Activated CD4-positive, alpha-beta memory T cell treated with anti-CD3 and anti-CD28 coated beads for 36 hours (primary cell): ENCODE results near the gene LSM7. TPM values are rescaled to one million over a fixed set of nuclear protein-coding genes. Genes with fewer than 3 reads are reported as not detected.

Source experiments
- CTCF ChIA-PET: fragments of 350-600 bp; sonication (Branson Sonifier 250); formaldehyde crosslinking; loops from one replicate; lab custom pipeline; 2021; ENCODE audit warnings: antibody characterized with exemption, inconsistent platforms; lab: Charles Lee
- POLR2A ChIA-PET: fragments of 350-600 bp; sonication (Branson Sonifier 250); formaldehyde crosslinking; loops from one replicate; lab custom pipeline; 2021; ENCODE audit warnings: antibody characterized with exemption; lab: Charles Lee
- DNase-seq: peaks from one replicate; pipeline ENCODE4 v3.0.0-alpha.2; 2020
- H3K27ac Mint-ChIP-seq: one replicate; pipeline ENCODE4 v1.8.0; 2021; ENCODE audit warnings: mixed read lengths
- H3K27me3 Mint-ChIP-seq: one replicate; pipeline ENCODE4 v1.8.0; 2021; ENCODE audit warnings: mixed read lengths
- H3K36me3 Mint-ChIP-seq: one replicate; pipeline ENCODE4 v1.8.0; 2021; ENCODE audit warnings: mixed read lengths
- H3K4me1 Mint-ChIP-seq: one replicate; pipeline ENCODE4 v1.8.0; 2021; ENCODE audit warnings: low read depth, mixed read lengths
- H3K4me3 Mint-ChIP-seq: one replicate; pipeline ENCODE4 v1.8.0; 2021; ENCODE audit warnings: mild to moderate bottlenecking, mixed read lengths
- H3K9me3 Mint-ChIP-seq: one replicate; pipeline ENCODE4 v1.8.0; 2021; ENCODE audit warnings: mixed read lengths
- intact Hi-C: fragments of 100-400 bp; cut with micrococcal nuclease; formaldehyde crosslinking; loops from one replicate; pipeline ENCODE4 v1.15.1; 2023
- total RNA-seq, 2 experiments: library from RNA; stranded (reverse); gene quantifications; one replicate each; pipeline ENCODE4 v1.2.3, GENCODE V29; 2021

The LSM7 gene
- total RNA-seq, 2 experiments from 2014 or later: 137 to 144 TPM

GRCh38 chr19:2275588-2276428 is 52.6 kb downstream of the LSM7 start:
- Mint-ChIP-seq H3K36me3 (peaks cover 25% of the 10 kb centered on the region), H3K27ac (no peak overlapping the region), H3K4me3 (no peak overlapping the region), H3K27me3 (no peaks in the 10 kb centered on the region), H3K4me1 (peaks cover 25% of the 10 kb centered on the region), H3K9me3 (no peaks in the 10 kb centered on the region)
- CTCF ChIA-PET: interaction anchor here (0.5 to 4.6 kb wide), 7 partner anchors 13 to 335 kb away, joined by 3 to 33 read pairs (median 6); partner anchors contain the start of gene PLEKHJ1
- DNase-seq: no peak
- POLR2A ChIA-PET: no interaction called here
- intact Hi-C loops: loop anchor here (5.0 to 10.0 kb wide), 2 partner anchors 241 to 346 kb away; no protein-coding TSS in a partner anchor

- H3K9me3 Mint-ChIP-seq: no peaks in the 10 kb centered on the region
- DNase-seq: peak; percentile 63
- no peaks in the 10 kb centered on the region for H3K27me3 Mint-ChIP-seq
- H3K4me3 Mint-ChIP-seq: no peak overlapping the region
- ChIA-PET CTCF (interaction anchor here (0.8 to 4.6 kb wide), 10 partner anchors 14 to 336 kb away, joined by 3 to 33 read pairs (median 6); partner anchors contain the start of gene PLEKHJ1), POLR2A (no interaction called here)
- peaks cover 25% of the 10 kb centered on the region for H3K4me1 Mint-ChIP-seq
- intact Hi-C loops: loop anchor here (5.0 to 10.0 kb wide), 3 partner anchors 117 to 347 kb away; no protein-coding TSS in a partner anchor
- peak overlapping the region; percentile 28 for H3K27ac Mint-ChIP-seq
- peaks cover 30% of the 10 kb centered on the region for H3K36me3 Mint-ChIP-seq
These were observed 53.4 kb downstream of the LSM7 start for GRCh38 chr19:2274931-2275535.

- Mint-ChIP-seq H3K36me3 (peaks cover 36% of the 10 kb centered on the region), H3K4me1 (peaks cover 25% of the 10 kb centered on the region), H3K27me3 (no peaks in the 10 kb centered on the region), H3K4me3 (peak overlapping the region; percentile 70), H3K9me3 (no peaks in the 10 kb centered on the region), H3K27ac (peak overlapping the region; percentile 63)
- DNase-seq: no peak
- ChIA-PET CTCF (interaction anchor here (0.8 to 4.6 kb wide), 13 partner anchors 12 to 206 kb away, joined by 3 to 33 read pairs (median 6); partner anchors contain the start of gene PLEKHJ1), POLR2A (interaction anchor here (0.8 to 1.4 kb wide), 4 partner anchors 37 to 95 kb away, joined by 3 read pairs; no protein-coding TSS in a partner anchor)
- intact Hi-C loops: loop anchor here (5.0 to 10.0 kb wide), 2 partner anchors 118 to 239 kb away; no protein-coding TSS in a partner anchor
These were observed 54.1 kb downstream of the LSM7 start for GRCh38 chr19:2274185-2274711.

DNA sequence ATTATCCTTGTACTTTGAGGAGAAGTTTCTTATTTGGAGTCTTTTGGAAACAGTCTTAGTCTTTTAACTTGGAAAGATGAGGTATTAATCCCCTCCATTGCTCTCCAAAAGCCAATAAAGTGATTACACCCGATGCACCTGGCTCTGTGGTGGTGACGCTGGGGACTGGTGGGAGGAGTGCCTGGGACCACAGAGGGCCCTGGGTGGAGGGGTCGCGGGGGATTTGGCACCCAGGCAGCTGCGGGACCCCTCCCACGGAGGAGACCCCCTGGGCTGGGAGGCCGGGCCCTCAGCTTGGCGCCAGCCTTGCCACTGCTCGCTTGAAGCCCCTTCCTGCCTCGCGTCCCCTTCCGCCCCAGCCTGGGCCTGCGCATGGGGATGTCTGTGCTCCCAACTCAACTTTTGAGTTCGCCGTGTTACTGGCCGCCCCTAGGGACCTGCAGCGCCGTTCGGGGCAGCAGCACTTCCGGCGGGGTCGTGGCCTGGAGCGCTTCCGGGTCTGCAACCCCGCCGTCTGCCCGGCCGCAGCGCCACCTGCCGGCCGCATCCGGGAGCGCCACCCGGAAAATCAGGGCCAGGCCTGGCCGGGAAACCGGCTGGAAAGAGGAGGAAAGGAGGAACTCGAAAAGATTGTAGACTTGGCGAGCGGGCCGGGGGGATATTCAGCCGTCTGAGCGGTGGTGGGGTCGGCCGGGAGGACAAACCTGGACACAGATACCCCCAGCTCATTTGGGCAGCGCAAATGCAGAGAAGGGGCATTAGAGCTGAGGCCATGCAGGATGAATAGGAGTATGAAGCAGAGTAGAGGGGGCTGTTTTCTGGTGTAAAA is 54.8 kb downstream of the LSM7 start:
- H3K4me3 Mint-ChIP-seq: peak overlapping the region; percentile 70
- H3K27ac Mint-ChIP-seq: peak overlapping the region; percentile 63
- CTCF ChIA-PET: interaction anchor here (0.8 to 4.6 kb wide), 13 partner anchors 12 to 127 kb away, joined by 3 to 33 read pairs (median 6); partner anchors contain the start of gene PLEKHJ1
- no peaks in the 10 kb centered on the region for H3K9me3 Mint-ChIP-seq
- DNase-seq: peak; percentile 90
- intact Hi-C loops: loop anchor here (1.0 to 10.0 kb wide), 4 partner anchors 37 to 239 kb away; partner anchors contain the start of genes AP3D1, PLEKHJ1 and SF3A2
- peaks cover 37% of the 10 kb centered on the region for H3K36me3 Mint-ChIP-seq
- H3K4me1 Mint-ChIP-seq: peaks cover 28% of the 10 kb centered on the region
- POLR2A ChIA-PET: interaction anchor here (0.8 to 1.7 kb wide), 6 partner anchors 22 to 96 kb away, joined by 3 to 6 read pairs (median 3); no protein-coding TSS in a partner anchor
- H3K27me3 Mint-ChIP-seq: no peaks in the 10 kb centered on the region

Other genes with a start within 250 kb of the LSM7 start
- gene MOB3A, start 232.3 kb downstream of the LSM7 start, total RNA-seq: 100 to 1,000 TPM; 117 to 122 TPM
- gene IZUMO4, start 231.7 kb downstream of the LSM7 start, total RNA-seq: 10 to 100 TPM; 14.2 to 16.4 TPM
- 10 to 100 TPM; 84.6 to 89.1 TPM for gene AP3D1, start 177.0 kb downstream of the LSM7 start, total RNA-seq
- 10 to 100 TPM; 50.2 to 53.7 TPM for gene DOT1L, start 164.7 kb downstream of the LSM7 start, total RNA-seq
- gene PLEKHJ1, start 92.3 kb downstream of the LSM7 start, total RNA-seq: 10 to 100 TPM; 60.8 to 64.0 TPM
- gene SF3A2, start 91.8 kb downstream of the LSM7 start, total RNA-seq: 100 to 1,000 TPM; 123 to 134 TPM
- gene AMH, start 79.3 kb downstream of the LSM7 start, total RNA-seq: 1 to 10 TPM; 2.8 to 3.4 TPM
- gene JSRP1, start 72.2 kb downstream of the LSM7 start, total RNA-seq: 1 to 10 TPM in 1 of 2 experiments, under 1 TPM in 1; 0.56 to 1.2 TPM
- not detected for gene PEAK3, start 46.4 kb downstream of the LSM7 start, total RNA-seq
- gene LINGO3, start 20.4 kb downstream of the LSM7 start, total RNA-seq: under 1 TPM in 1 of 2 experiments, not detected in 1; 0.10 TPM
- 10 to 100 TPM; 43.8 TPM for gene SPPL2B, start 98 bp upstream of the LSM7 start, total RNA-seq
- gene TMPRSS9, start 31.7 kb upstream of the LSM7 start, total RNA-seq: not detected
- 10 to 100 TPM; 69.0 to 72.0 TPM for gene TIMM13, start 99.0 kb upstream of the LSM7 start, total RNA-seq
- 100 to 1,000 TPM; 100 to 104 TPM for gene LMNB2, start 128.4 kb upstream of the LSM7 start, total RNA-seq
- 10 to 100 TPM; 34.5 to 38.1 TPM for gene GADD45B, start 147.5 kb upstream of the LSM7 start, total RNA-seq